Body of pancreas (tissue), 4 donors: ENCODE data around the gene FNDC3B. TPM values are rescaled to one million over a fixed set of nuclear protein-coding genes. Genes with fewer than 3 reads are reported as not detected.

Experiments
- ATAC-seq: fragments of 150-250 bp; one replicate; pipeline ENCODE4 v1.9.1; 2016
- DNase-seq, 4 donors: peaks; one replicate each; pipeline ENCODE4 v3.0.0-alpha.2; 2019
- H3K27ac ChIP-seq, 4 donors: fragments of 200-600 bp; sonication (generic); 1 replicate in 3 of 4; 2 replicates in 1 of 4; pipeline versions ENCODE4 v1.5.1 to v1.6.1; 2016 to 2019; ENCODE audit warnings: mild to moderate bottlenecking in 1 of 4, mixed read lengths in 1 of 4, moderate library complexity in 1 of 4
- H3K27me3 ChIP-seq, 2 donors: fragments of 200-600 bp; sonication (generic); one replicate each; pipeline ENCODE4 v1.6.0; 2016; ENCODE audit warnings: mild to moderate bottlenecking in 1 of 2
- H3K36me3 ChIP-seq, 2 donors: fragments of 200-600 bp; sonication (generic); replicated peaks in 1 of 2; 2 replicates each; pipeline ENCODE4 v1.5.1; 2016; ENCODE audit warnings: low read depth in 2 of 2; ENCODE audit not compliant: insufficient read depth in 1 of 2
- H3K4me1 ChIP-seq: fragments of 200-600 bp; sonication (generic); one replicate; pipeline ENCODE4 v1.6.0; 2016
- H3K4me3 ChIP-seq, 2 donors: fragments of 200-600 bp; sonication (generic); 1 replicate in 1 of 2; 2 replicates in 1 of 2; pipeline ENCODE4 v1.5.1; 2016 to 2019
- H3K9me3 ChIP-seq, 3 donors: fragments of 200-600 bp; sonication (generic); 1 replicate in 2 of 3; 2 replicates in 1 of 3; pipeline ENCODE4 v1.5.1; 2016
- POLR2A ChIP-seq, 3 donors: fragments of 450-650 bp; IDR thresholded peaks; one replicate each; pipeline ENCODE4 v1.6.1; 2016; ENCODE audit warnings: antibody characterized with exemption in 3 of 3, mild to moderate bottlenecking in 2 of 3
- WGBS, 2 donors: methylation state at CpG; one replicate each; pipeline ENCODE4 v1.1.5; 2017; 5-methylcytosine and 5-hydroxymethylcytosine counted together
- intact Hi-C: fragments of 100-400 bp; cut with DNase I; formaldehyde crosslinking; loops from one replicate; pipeline ENCODE4 v1.15.1; 2023
- small RNA-seq: library from RNA; depleted of rRNA; stranded (forward); fragments of <200 nt; gene quantifications from one replicate; pipeline ENCODE3, GENCODE V24; 2016
- total RNA-seq, 2 donors: library from RNA; depleted of rRNA; stranded (reverse); fragments of >200 nt; gene quantifications; one replicate each; pipeline ENCODE4 v1.1.0, GENCODE V29; 2016
- TF ChIP-seq, protein P1 (sequence below), 7 experiments: fragments of 450-650 bp in 4 of 7; fragments of 200-600 bp in 3 of 7; sonication (generic) in 3 of 7; IDR thresholded peaks; one replicate each; pipeline ENCODE4 v1.5.1; 2016 to 2019; ENCODE audit warnings: antibody characterized with exemption in 7 of 7

Gene FNDC3B
- total RNA-seq, 2 donors from 2014 or later = 64.3 to 86.0 TPM

- Histone ChIP-seq H3K4me3 (no peak within 1 kb of the TSS), H3K36me3 (no peaks in the 10 kb centered on the region), H3K27me3 (peaks cover 0 to 24% of the 10 kb centered on the region in 2 donors), H3K4me1 (peaks cover 24% of the 10 kb centered on the region), H3K9me3 (no peaks in the 10 kb centered on the region), H3K27ac (no peak within 1 kb of the TSS)
- WGBS, 2 donors = 4 to 11% methylated on average over 34 to 71 of the region's 76 CpGs
- no peak for TF ChIP-seq POLR2A (IDR thresholded peaks at IDR 0.05)
- TF ChIP-seq, protein P1, sequence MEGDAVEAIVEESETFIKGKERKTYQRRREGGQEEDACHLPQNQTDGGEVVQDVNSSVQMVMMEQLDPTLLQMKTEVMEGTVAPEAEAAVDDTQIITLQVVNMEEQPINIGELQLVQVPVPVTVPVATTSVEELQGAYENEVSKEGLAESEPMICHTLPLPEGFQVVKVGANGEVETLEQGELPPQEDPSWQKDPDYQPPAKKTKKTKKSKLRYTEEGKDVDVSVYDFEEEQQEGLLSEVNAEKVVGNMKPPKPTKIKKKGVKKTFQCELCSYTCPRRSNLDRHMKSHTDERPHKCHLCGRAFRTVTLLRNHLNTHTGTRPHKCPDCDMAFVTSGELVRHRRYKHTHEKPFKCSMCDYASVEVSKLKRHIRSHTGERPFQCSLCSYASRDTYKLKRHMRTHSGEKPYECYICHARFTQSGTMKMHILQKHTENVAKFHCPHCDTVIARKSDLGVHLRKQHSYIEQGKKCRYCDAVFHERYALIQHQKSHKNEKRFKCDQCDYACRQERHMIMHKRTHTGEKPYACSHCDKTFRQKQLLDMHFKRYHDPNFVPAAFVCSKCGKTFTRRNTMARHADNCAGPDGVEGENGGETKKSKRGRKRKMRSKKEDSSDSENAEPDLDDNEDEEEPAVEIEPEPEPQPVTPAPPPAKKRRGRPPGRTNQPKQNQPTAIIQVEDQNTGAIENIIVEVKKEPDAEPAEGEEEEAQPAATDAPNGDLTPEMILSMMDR (IDR thresholded peaks at IDR 0.05) = no peak
- no peak for ATAC-seq
- DNase-seq = peak in 1 of 4 donors; percentile 12
- intact Hi-C loops = no loop called here
These were observed 408.5 kb downstream of the FNDC3B start, which contains the start of gene GHSR for GRCh38 chr3:172447611-172448579. Gene GHSR, minus strand, starts transcription at chr3:172448456. Its CDS starts 43 bp downstream, at chr3:172448413.

- Histone ChIP-seq H3K9me3 (no peaks in the 10 kb centered on the region), H3K4me1 (peaks cover 24% of the 10 kb centered on the region), H3K36me3 (no peaks in the 10 kb centered on the region), H3K4me3 (no peak overlapping the region), H3K27me3 (peaks cover 0 to 24% of the 10 kb centered on the region in 2 donors), H3K27ac (no peak overlapping the region)
- peak in 1 of 4 donors; percentile 12 for DNase-seq
- ATAC-seq = no peak
- TF ChIP-seq, protein P1 (IDR thresholded peaks at IDR 0.05) = no peak
- TF ChIP-seq POLR2A (IDR thresholded peaks at IDR 0.05) = no peak
- intact Hi-C loops = no loop called here
- 5% methylated on average over 42 to 43 of the region's 43 CpGs for WGBS, 2 donors
These were observed 409.5 kb downstream of the FNDC3B start for GRCh38 chr3:172448661-172449465.

DNA sequence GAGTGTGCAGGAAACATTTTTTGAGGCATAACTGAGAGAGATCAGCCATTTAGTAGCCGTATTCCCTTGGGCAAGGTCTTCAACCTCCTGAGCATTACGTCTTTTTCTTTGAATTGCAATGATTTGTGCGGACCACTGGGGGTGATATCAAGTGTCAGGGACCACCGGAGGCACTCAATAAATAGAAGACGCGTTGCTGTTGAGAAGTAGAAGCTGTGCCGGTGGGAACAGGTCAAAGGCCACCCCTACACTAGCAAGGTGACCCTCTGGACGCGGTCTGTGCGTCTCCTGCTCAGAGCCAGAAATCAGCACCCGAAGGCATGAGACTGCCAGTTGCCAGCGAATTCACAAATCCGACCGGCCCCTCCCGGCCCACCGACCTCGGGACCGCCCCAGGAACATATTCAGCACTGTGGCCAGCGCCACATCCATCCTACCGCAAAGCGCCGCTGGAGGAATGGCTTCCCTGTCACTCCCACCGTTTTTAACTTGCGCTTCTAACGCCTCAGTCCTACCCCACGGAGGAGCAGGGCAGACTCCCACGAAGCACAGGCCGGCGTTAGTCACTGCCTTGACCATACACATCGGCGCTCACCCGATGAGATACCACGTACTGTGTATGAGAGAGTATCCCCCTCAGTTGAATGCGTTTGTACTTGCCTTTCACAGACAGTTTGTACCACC is 410.2 kb downstream of the FNDC3B start:
- Histone ChIP-seq H3K4me1 (peaks cover 24% of the 10 kb centered on the region), H3K4me3 (no peak overlapping the region), H3K27ac (no peak overlapping the region), H3K27me3 (peaks cover 0 to 24% of the 10 kb centered on the region in 2 donors), H3K36me3 (no peaks in the 10 kb centered on the region), H3K9me3 (no peaks in the 10 kb centered on the region)
- peak; percentile 58 for ATAC-seq
- intact Hi-C loops = no loop called here
- WGBS, 2 donors = 5 to 12% methylated on average over 16 to 34 of the region's 34 CpGs
- peak; percentile 13 to 32 (median 22) for DNase-seq
- TF ChIP-seq, protein P1 (IDR thresholded peaks at IDR 0.05) = no peak
- no peak for TF ChIP-seq POLR2A (IDR thresholded peaks at IDR 0.05)

Small RNAs within 50 kb of the gene (small RNA-seq; reads per million reads assigned to genes)
- not detected for gene RN7SL141P

Other genes with a start within 250 kb of the FNDC3B start
- gene PLD1, start 229.1 kb upstream of the FNDC3B start, total RNA-seq = 10 to 100 TPM; 60.4 to 96.2 TPM
- gene TMEM212, start 196.2 kb upstream of the FNDC3B start, total RNA-seq = not detected